Astrocyte of the cerebellum (primary cell): ENCODE measurements around the gene GPRC5B.

Experiments used
- DNase-seq: peaks from one replicate; pipeline ENCODE4 v3.0.0-alpha.2; 2011; ENCODE audit warnings: low read depth
- H3K4me3 ChIP-seq: 2 replicates; pipeline ENCODE4 v1.5.1; 2011; ENCODE audit warnings: mild to moderate bottlenecking, low read depth, low read length, moderate library complexity
- CTCF ChIP-seq: IDR thresholded peaks from 2 replicates; pipeline ENCODE4 v1.5.1; 2012; ENCODE audit warnings: low read length, low read depth, moderate library complexity, mild to moderate bottlenecking; ENCODE audit errors: missing control alignments
- in situ Hi-C: cut with HindIII; loops from 2 replicates; pipeline ENCODE4 v1.10.0; 2017; ENCODE audit warnings: low sequenced_read_pairs

Gene GPRC5B

GRCh38 chr16:19853132-19853741 lies 31.4 kb downstream of the GPRC5B start:
- no peak overlapping the region for H3K4me3 ChIP-seq
- in situ Hi-C loops = no loop called here
- no peak for TF ChIP-seq CTCF
- DNase-seq = no peak

- in situ Hi-C loops = no loop called here
- TF ChIP-seq CTCF = no peak
- no peak for DNase-seq
- H3K4me3 ChIP-seq = no peak overlapping the region
Measured at GRCh38 chr16:19851476-19851875, 33.2 kb downstream of the GPRC5B start.

- H3K4me3 ChIP-seq = no peak overlapping the region
- TF ChIP-seq CTCF = no peak
- in situ Hi-C loops = no loop called here
- no peak for DNase-seq
Measured at GRCh38 chr16:19850131-19850817, 34.4 kb downstream of the GPRC5B start.

GRCh38 chr16:19848756-19849155 lies 35.9 kb downstream of the GPRC5B start:
- TF ChIP-seq CTCF = no peak
- no peak for DNase-seq
- in situ Hi-C loops = no loop called here
- no peak overlapping the region for H3K4me3 ChIP-seq

GRCh38 chr16:19846436-19846835 lies 38.2 kb downstream of the GPRC5B start:
- in situ Hi-C loops = no loop called here
- no peak for DNase-seq
- TF ChIP-seq CTCF = no peak
- no peak overlapping the region for H3K4me3 ChIP-seq

GRCh38 chr16:19844945-19845641 lies 39.6 kb downstream of the GPRC5B start:
- in situ Hi-C loops = no loop called here
- peak; percentile 59 for DNase-seq
- no peak overlapping the region for H3K4me3 ChIP-seq
- no peak for TF ChIP-seq CTCF
